Measurements from ENCODE around the gene CLDN3.

DNA sequence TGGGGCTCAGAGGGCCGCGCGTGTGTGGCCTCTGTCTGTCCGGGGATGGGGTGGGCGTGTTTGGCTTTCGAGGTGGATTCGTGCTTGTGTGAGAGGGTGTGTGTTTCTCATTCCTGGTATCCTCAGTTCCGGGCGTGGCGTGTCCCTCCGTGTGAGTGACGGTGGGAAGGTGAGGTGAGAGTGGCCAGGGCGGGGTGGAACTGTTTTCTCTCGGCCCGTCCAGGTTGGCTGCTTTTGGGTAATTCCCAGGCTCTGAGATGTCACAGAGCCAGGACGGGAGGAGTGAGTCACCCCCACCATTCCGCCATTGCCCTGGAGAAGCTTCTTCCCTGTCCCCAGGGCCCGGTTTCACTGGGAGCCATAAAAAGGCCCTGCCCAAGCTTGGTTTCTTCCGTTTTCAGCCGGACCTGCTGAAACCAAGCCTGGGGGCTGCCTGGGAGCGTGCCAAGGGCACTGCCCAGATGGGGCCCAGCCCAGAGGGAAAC is 39.4 kb upstream of the CLDN3 start:
- TF ChIP-seq, protein P1, sequence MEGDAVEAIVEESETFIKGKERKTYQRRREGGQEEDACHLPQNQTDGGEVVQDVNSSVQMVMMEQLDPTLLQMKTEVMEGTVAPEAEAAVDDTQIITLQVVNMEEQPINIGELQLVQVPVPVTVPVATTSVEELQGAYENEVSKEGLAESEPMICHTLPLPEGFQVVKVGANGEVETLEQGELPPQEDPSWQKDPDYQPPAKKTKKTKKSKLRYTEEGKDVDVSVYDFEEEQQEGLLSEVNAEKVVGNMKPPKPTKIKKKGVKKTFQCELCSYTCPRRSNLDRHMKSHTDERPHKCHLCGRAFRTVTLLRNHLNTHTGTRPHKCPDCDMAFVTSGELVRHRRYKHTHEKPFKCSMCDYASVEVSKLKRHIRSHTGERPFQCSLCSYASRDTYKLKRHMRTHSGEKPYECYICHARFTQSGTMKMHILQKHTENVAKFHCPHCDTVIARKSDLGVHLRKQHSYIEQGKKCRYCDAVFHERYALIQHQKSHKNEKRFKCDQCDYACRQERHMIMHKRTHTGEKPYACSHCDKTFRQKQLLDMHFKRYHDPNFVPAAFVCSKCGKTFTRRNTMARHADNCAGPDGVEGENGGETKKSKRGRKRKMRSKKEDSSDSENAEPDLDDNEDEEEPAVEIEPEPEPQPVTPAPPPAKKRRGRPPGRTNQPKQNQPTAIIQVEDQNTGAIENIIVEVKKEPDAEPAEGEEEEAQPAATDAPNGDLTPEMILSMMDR (IDR thresholded peaks at IDR 0.05): no peak
- no peak for TF ChIP-seq ESRRA (IDR thresholded peaks at IDR 0.05; ENCODE audit: borderline replicate concordance, low read length)
- TF ChIP-seq, protein P2, sequence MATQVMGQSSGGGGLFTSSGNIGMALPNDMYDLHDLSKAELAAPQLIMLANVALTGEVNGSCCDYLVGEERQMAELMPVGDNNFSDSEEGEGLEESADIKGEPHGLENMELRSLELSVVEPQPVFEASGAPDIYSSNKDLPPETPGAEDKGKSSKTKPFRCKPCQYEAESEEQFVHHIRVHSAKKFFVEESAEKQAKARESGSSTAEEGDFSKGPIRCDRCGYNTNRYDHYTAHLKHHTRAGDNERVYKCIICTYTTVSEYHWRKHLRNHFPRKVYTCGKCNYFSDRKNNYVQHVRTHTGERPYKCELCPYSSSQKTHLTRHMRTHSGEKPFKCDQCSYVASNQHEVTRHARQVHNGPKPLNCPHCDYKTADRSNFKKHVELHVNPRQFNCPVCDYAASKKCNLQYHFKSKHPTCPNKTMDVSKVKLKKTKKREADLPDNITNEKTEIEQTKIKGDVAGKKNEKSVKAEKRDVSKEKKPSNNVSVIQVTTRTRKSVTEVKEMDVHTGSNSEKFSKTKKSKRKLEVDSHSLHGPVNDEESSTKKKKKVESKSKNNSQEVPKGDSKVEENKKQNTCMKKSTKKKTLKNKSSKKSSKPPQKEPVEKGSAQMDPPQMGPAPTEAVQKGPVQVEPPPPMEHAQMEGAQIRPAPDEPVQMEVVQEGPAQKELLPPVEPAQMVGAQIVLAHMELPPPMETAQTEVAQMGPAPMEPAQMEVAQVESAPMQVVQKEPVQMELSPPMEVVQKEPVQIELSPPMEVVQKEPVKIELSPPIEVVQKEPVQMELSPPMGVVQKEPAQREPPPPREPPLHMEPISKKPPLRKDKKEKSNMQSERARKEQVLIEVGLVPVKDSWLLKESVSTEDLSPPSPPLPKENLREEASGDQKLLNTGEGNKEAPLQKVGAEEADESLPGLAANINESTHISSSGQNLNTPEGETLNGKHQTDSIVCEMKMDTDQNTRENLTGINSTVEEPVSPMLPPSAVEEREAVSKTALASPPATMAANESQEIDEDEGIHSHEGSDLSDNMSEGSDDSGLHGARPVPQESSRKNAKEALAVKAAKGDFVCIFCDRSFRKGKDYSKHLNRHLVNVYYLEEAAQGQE (IDR thresholded peaks at IDR 0.05): no peak
- no peak for TF ChIP-seq SMC3 (IDR thresholded peaks at IDR 0.05)
- TF ChIP-seq, protein P3, sequence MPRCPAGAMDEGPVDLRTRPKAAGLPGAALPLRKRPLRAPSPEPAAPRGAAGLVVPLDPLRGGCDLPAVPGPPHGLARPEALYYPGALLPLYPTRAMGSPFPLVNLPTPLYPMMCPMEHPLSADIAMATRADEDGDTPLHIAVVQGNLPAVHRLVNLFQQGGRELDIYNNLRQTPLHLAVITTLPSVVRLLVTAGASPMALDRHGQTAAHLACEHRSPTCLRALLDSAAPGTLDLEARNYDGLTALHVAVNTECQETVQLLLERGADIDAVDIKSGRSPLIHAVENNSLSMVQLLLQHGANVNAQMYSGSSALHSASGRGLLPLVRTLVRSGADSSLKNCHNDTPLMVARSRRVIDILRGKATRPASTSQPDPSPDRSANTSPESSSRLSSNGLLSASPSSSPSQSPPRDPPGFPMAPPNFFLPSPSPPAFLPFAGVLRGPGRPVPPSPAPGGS (IDR thresholded peaks at IDR 0.05): no peak
- TF ChIP-seq JUN (IDR thresholded peaks at IDR 0.05): no peak
- no peak for TF ChIP-seq RCOR1 (IDR thresholded peaks at IDR 0.05; ENCODE audit: low read depth, low read length)
- TF ChIP-seq RARB (CRISPR knock-in tag; IDR thresholded peaks at IDR 0.05): no peak
- TF ChIP-seq MAFK (IDR thresholded peaks at IDR 0.05; ENCODE audit: partially characterized antibody): no peak
- no peak for TF ChIP-seq POLR2A (IDR thresholded peaks at IDR 0.05; ENCODE audit: low read length)
